Activated CD4-positive, alpha-beta memory T cell treated with anti-CD3 and anti-CD28 coated beads, Interleukin-2, amount 10 ng/mL, durations not matched to agents 7 days and 5 days (primary cell): ENCODE measurements around the gene KIAA0930. TPM values are rescaled to one million over a fixed set of nuclear protein-coding genes. Genes with fewer than 3 reads are reported as not detected.

ENCODE experiments used
- CTCF ChIA-PET: fragments of 350-600 bp; sonication (Branson Sonifier 250); formaldehyde crosslinking; loops from one replicate; lab custom pipeline; 2021; ENCODE audit warnings: antibody characterized with exemption, inconsistent platforms; lab: Charles Lee
- POLR2A ChIA-PET: fragments of 350-600 bp; sonication (Branson Sonifier 250); formaldehyde crosslinking; loops from one replicate; lab custom pipeline; 2021; ENCODE audit warnings: antibody characterized with exemption; lab: Charles Lee
- DNase-seq: peaks from one replicate; pipeline ENCODE4 v3.0.0-alpha.2; 2020
- H3K27ac Mint-ChIP-seq: one replicate; pipeline ENCODE4 v1.8.0; 2021; ENCODE audit warnings: mild to moderate bottlenecking, mixed read lengths
- H3K27me3 Mint-ChIP-seq: one replicate; pipeline ENCODE4 v1.8.0; 2021; ENCODE audit warnings: mixed read lengths
- H3K36me3 Mint-ChIP-seq: one replicate; pipeline ENCODE4 v1.8.0; 2021; ENCODE audit warnings: low read depth, mixed read lengths
- H3K4me1 Mint-ChIP-seq: one replicate; pipeline ENCODE4 v1.8.0; 2021; ENCODE audit warnings: mixed read lengths
- H3K4me3 Mint-ChIP-seq: one replicate; pipeline ENCODE4 v1.8.0; 2021; ENCODE audit warnings: mild to moderate bottlenecking, mixed read lengths
- H3K9me3 Mint-ChIP-seq: one replicate; pipeline ENCODE4 v1.8.0; 2021; ENCODE audit warnings: mixed read lengths
- total RNA-seq, 2 experiments: library from RNA; stranded (reverse); gene quantifications; one replicate each; pipeline ENCODE4 v1.2.3, GENCODE V29; 2021

Gene KIAA0930
- total RNA-seq, 2 experiments from 2014 or later = 22.2 to 30.0 TPM

DNA sequence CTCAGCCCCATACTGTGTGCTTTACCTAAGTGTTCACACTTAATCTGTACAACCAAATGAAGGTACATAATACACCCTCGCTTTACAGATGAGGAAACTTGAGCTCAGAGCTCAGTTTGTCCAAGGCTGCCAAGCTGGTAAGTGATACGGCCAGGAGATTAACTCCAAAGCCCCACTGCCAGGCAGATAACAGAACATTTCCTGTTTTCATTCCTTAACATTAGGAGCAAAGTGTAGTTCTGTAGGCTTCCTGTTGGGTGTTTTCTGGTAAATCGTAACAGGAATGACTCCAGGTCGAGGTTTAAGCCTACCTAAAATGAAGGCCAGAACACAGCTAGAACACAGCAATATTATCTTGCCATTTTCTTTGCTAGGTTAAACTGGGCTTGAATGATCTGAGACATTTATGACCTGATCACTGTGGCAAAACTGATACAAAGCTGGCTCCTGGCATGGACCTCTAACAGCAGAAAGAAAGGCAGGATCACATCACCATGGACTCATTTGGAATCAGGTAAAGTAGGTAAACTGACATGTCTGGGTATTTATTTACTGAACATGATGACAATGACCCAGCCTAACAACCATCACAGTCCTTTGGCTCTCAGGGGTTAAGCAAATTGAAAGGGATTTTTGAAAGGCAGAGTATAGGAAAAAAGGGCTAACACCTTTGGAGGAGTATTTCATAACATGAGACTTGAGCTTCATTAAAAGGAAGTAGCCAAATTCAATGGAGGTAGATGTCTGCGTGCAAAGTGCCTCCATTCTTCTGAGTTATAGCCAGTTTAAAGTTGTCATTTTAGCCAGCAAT, 80.8 kb downstream of the KIAA0930 start:
- H3K27me3 Mint-ChIP-seq = no peaks in the 10 kb centered on the region
- H3K27ac Mint-ChIP-seq = no peak overlapping the region
- H3K9me3 Mint-ChIP-seq = no peaks in the 10 kb centered on the region
- ChIA-PET CTCF (no interaction called here), POLR2A (interaction anchor here (0.5 to 1.2 kb wide), 3 partner anchors 19 to 23 kb away, joined by 3 read pairs; no protein-coding TSS in a partner anchor)
- no peak for DNase-seq
- peaks cover 38% of the 10 kb centered on the region for H3K4me1 Mint-ChIP-seq
- H3K4me3 Mint-ChIP-seq = no peak overlapping the region
- H3K36me3 Mint-ChIP-seq = peaks cover 42% of the 10 kb centered on the region

DNA sequence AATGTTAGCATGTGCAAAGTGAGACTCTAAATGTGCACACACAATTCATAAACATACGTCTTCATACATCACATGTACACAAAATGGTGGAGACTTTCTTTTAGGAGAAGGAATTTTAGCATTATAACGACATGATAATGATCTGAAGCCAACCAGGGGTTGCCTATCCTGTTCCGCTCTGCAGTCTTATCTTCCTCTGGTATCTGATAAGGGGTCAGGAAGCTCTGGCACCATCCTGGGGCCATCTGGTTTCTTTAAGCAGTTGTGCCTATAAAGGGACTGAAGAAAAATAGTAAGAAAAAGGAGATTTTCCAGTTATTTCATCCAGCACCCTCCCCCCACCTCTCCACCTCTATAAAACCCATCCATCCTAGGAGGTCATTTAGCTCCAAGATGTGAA, 82.8 kb downstream of the KIAA0930 start:
- H3K4me3 Mint-ChIP-seq = no peak overlapping the region
- no peaks in the 10 kb centered on the region for H3K27me3 Mint-ChIP-seq
- no peak for DNase-seq
- peaks cover 34% of the 10 kb centered on the region for H3K4me1 Mint-ChIP-seq
- CTCF ChIA-PET = no interaction called here
- no peaks in the 10 kb centered on the region for H3K9me3 Mint-ChIP-seq
- no peak overlapping the region for H3K27ac Mint-ChIP-seq
- POLR2A ChIA-PET = interaction anchor here (0.5 kb wide), 1 partner anchor 285 kb away, joined by 5 read pairs; no protein-coding TSS in a partner anchor
- H3K36me3 Mint-ChIP-seq = peaks cover 39% of the 10 kb centered on the region

DNA sequence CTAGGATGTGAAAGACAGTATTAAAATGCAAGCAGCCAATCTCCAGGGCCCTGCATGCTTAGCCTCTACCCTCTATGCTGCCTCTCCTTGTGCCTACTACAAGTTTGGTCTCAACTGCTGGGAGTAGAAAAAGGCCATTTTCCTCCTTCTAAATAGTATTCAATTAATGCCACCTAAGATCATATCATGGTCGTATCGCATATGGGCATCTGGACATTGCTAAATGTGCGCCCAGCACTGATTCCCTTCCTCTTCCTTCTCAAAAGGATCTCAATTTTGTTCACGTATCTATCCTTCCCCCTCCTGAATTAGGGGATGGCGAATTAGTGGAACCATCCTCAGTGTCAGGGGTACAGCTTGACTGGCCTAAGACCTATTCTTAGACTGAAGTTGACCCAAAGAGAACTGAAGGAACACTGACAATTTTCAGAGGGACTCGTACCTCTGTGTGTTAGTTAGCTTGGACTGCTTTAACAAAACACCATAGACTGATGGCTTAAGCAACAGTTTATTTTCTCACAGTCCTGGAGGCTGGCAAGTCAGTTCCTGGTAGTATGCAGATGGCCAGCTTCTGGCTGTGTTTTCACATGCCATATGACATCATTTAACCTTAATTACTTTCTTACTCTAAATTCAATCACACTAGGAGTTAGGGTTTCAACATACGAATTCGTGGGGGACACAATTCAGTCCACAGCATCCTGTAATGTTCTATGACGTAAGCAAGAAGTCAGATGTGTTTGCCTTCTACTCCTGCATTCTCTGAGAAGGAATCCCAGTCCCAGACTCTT, 85.4 kb downstream of the KIAA0930 start:
- ChIA-PET CTCF (no interaction called here), POLR2A (interaction anchor here (1.3 kb wide), 1 partner anchor 10 kb away, joined by 3 read pairs; no protein-coding TSS in a partner anchor)
- Mint-ChIP-seq H3K27ac (no peak overlapping the region), H3K36me3 (peaks cover 40% of the 10 kb centered on the region), H3K27me3 (no peaks in the 10 kb centered on the region), H3K4me1 (peaks cover 19% of the 10 kb centered on the region), H3K9me3 (no peaks in the 10 kb centered on the region), H3K4me3 (no peak overlapping the region)
- no peak for DNase-seq

DNA sequence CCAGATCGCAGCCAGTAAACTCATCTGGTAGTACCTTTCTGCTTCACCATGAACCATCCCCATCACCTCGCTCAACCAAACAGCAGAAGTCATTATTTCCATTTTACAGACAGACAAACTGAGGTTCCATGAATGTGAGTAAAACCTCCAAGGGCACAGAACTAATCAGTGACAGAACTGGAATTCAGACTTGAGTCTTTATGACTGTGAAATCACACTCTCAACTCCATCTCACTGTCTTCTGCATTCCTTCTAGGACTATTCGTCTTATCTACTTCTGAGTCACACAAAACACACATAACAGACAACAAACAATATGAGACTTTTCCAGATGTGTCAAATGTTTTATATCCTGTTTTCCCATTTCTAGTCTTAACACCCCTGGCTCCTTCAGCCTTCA, 86.3 kb downstream of the KIAA0930 start:
- ChIA-PET CTCF (no interaction called here), POLR2A (interaction anchor here (3.3 kb wide), 1 partner anchor 9 kb away, joined by 21 read pairs; the partner anchor contains the start of gene NUP50)
- no peak for DNase-seq
- Mint-ChIP-seq H3K27me3 (no peaks in the 10 kb centered on the region), H3K27ac (no peak overlapping the region), H3K9me3 (no peaks in the 10 kb centered on the region), H3K36me3 (peaks cover 35% of the 10 kb centered on the region), H3K4me3 (no peak overlapping the region), H3K4me1 (peaks cover 11% of the 10 kb centered on the region)

DNA sequence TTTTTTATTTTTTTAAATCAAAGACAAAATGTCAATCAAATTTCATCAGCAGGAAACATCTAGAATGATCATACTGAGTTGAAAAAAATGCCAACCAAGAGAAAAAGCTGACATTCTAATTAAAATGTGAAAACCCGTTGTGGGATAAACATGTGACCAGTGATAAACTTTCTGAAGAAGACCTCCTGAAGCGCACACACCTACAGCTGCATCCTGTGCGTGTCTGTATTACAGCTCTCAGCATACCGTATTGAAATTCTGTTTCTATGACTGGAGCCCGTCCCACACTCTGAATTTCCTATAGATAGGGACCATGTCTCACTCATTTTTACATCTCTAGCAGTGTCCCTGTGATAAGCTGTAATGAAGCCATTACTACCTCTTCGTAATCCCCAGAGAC, 89.2 kb downstream of the KIAA0930 start:
- H3K27me3 Mint-ChIP-seq = no peaks in the 10 kb centered on the region
- H3K4me3 Mint-ChIP-seq = no peak overlapping the region
- DNase-seq = no peak
- H3K4me1 Mint-ChIP-seq = peaks cover 5% of the 10 kb centered on the region
- H3K27ac Mint-ChIP-seq = no peak overlapping the region
- ChIA-PET POLR2A (interaction anchor here (3.3 kb wide), 1 partner anchor 12 kb away, joined by 21 read pairs; the partner anchor contains the start of gene NUP50), CTCF (no interaction called here)
- no peaks in the 10 kb centered on the region for H3K9me3 Mint-ChIP-seq
- H3K36me3 Mint-ChIP-seq = peaks cover 28% of the 10 kb centered on the region

DNA sequence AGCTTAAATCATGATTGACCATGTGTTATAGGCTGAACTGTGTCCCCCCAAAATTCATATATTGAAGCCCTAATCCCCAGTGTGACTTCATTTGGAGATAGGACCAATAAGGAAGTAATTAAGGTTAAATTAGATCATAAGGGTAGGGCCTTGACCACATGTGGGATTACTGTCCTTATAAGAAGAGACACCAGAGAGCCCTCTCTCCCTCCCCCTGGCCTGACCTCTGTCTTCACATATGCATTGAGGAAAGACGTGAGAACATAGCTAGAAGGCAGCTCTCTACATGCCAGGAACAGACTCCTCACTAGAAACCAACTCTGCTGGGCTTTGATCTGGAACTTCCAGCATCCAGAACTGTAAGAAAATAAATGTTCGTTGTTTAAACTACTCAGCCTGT, 90.6 kb downstream of the KIAA0930 start:
- ChIA-PET POLR2A (interaction anchor here (0.9 kb wide), 1 partner anchor 13 kb away, joined by 4 read pairs; no protein-coding TSS in a partner anchor), CTCF (no interaction called here)
- Mint-ChIP-seq H3K27ac (peak overlapping the region; percentile 17), H3K4me1 (peaks cover 5% of the 10 kb centered on the region), H3K27me3 (no peaks in the 10 kb centered on the region), H3K36me3 (peaks cover 27% of the 10 kb centered on the region), H3K4me3 (no peak overlapping the region), H3K9me3 (no peaks in the 10 kb centered on the region)
- DNase-seq = no peak

DNA sequence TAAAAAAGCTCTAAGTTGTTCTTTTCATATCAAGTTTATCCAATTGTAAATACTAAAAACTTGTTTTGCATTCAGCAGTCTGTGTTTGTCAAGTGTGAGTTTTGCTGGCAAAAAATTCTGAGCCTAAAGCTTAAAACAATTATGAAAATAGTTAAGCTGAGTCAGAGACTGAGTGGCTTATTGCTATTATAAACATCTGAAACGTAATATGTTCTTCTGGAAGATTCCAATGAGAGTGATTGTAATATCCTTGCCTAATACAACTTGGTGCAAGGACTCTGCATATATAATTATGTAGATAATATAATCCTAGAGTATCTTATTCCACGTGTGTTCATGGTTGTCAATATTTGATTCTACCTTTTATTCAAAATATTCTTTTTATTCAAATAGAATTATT, 91.0 kb downstream of the KIAA0930 start:
- no peaks in the 10 kb centered on the region for H3K27me3 Mint-ChIP-seq
- H3K4me1 Mint-ChIP-seq = peaks cover 5% of the 10 kb centered on the region
- ChIA-PET POLR2A (interaction anchor here (0.9 kb wide), 1 partner anchor 13 kb away, joined by 4 read pairs; no protein-coding TSS in a partner anchor), CTCF (no interaction called here)
- peaks cover 27% of the 10 kb centered on the region for H3K36me3 Mint-ChIP-seq
- DNase-seq = no peak
- no peak overlapping the region for H3K27ac Mint-ChIP-seq
- H3K9me3 Mint-ChIP-seq = no peaks in the 10 kb centered on the region
- no peak overlapping the region for H3K4me3 Mint-ChIP-seq

DNA sequence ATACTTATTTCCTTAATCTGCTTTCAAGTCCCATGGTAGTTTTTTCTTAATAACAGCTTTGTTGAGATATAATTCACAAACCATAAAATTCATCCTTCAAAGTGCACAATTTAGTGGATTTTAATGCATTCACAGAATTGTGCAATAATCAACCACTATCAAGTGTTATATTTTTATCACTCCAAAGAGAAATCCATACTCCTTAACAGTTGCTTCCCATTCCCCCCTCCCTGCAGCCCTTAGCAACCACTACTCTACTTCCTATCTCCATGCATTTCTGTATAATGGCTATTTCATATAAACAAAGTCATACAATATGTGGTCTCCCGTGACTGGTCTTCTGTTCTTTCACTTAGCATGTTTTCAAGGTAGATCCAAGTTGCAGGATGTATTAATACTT, 95.8 kb downstream of the KIAA0930 start:
- Mint-ChIP-seq H3K27ac (no peak overlapping the region), H3K9me3 (no peaks in the 10 kb centered on the region), H3K27me3 (no peaks in the 10 kb centered on the region), H3K4me3 (no peak overlapping the region), H3K36me3 (peaks cover 15% of the 10 kb centered on the region), H3K4me1 (no peaks in the 10 kb centered on the region)
- CTCF ChIA-PET = no interaction called here
- no peak for DNase-seq
- POLR2A ChIA-PET = no interaction called here

DNA sequence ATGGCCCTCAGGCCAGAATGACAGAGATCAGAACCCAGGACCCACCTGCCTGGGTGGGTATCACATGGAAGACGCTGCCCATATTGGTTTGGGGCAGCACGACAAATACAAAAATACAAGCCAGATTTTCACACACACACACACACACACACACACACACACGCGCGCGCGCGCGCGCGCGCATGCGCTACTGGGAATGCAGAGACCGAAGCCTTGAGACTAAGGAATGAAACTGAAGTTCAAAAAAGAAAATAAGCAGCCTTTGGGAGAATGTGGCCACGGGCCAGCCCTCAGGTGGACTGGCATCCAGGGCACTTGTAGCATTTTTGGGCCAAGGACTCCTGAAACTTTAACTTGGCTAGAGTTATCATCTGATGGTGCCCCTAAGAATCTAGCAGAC, 98.3 kb downstream of the KIAA0930 start:
- Mint-ChIP-seq H3K9me3 (no peaks in the 10 kb centered on the region), H3K27me3 (no peaks in the 10 kb centered on the region), H3K4me1 (peaks cover 3% of the 10 kb centered on the region), H3K27ac (no peak overlapping the region), H3K4me3 (no peak overlapping the region), H3K36me3 (peaks cover 17% of the 10 kb centered on the region)
- POLR2A ChIA-PET = no interaction called here
- CTCF ChIA-PET = no interaction called here
- DNase-seq = no peak

Other genes starting within 250 kb of the KIAA0930 start
- not detected for gene PHF21B, start 230.9 kb downstream of the KIAA0930 start, total RNA-seq
- gene NUP50, start 77.0 kb downstream of the KIAA0930 start, total RNA-seq = 100 to 1,000 TPM; 160 to 167 TPM
- not detected for gene UPK3A, start 44.1 kb upstream of the KIAA0930 start, total RNA-seq
- 10 to 100 TPM; 73.9 to 74.7 TPM for gene FAM118A, start 69.0 kb upstream of the KIAA0930 start, total RNA-seq
- gene SMC1B, start 172.7 kb upstream of the KIAA0930 start, total RNA-seq = under 1 TPM; 0.50 to 0.81 TPM
- 1 to 10 TPM; 7.3 to 7.8 TPM for gene RIBC2, start 172.8 kb upstream of the KIAA0930 start, total RNA-seq